H1 (cell line): ENCODE data around the gene CMIP. TPM values are rescaled to one million over a fixed set of nuclear protein-coding genes. Genes with fewer than 3 reads are reported as not detected.
A peak's percentile ranks its signal among the peaks of the same experiment; 100 is the strongest.

Experiments used
- CTCF ChIA-PET: fragments of 300-600 bp; sonication (Branson Sonifier 250); formaldehyde crosslinking; loops from one replicate; lab custom pipeline; 2021; ENCODE audit not compliant: partially characterized antibody; lab: Charles Lee
- POLR2A ChIA-PET: fragments of 300-600 bp; sonication (Branson Sonifier 250); formaldehyde crosslinking; loops from one replicate; lab custom pipeline; 2021; ENCODE audit warnings: inconsistent platforms; ENCODE audit not compliant: partially characterized antibody; lab: Charles Lee
- DNase-seq, 2 experiments: peaks; one replicate each; pipeline versions ENCODE4 v3.0.0 to v3.0.0-alpha.2; 2010 to 2022; ENCODE audit warnings: low spot score in 2 of 2, low read depth in 1 of 2, mixed read lengths in 1 of 2
- FAIRE-seq: peaks from 2 replicates; lab custom pipeline; 2011; peaks lifted over from hg19 to GRCh38; lab: Jason Lieb, UNC
- H2AFZ ChIP-seq: 2 replicates; pipeline ENCODE4 v1.8.1; 2012; ENCODE audit warnings: low read length, inconsistent platforms
- H2AK5ac ChIP-seq: 2 replicates; pipeline ENCODE4 v1.6.1; 2013; ENCODE audit warnings: low read depth, low read length
- H2BK120ac ChIP-seq: replicated peaks from 2 replicates; pipeline ENCODE3; 2013; ENCODE audit warnings: low read depth, low read length, inconsistent platforms
- H2BK12ac ChIP-seq: 2 replicates; pipeline ENCODE4 v1.6.1; 2013; ENCODE audit warnings: low read depth, low read length
- H2BK15ac ChIP-seq: 2 replicates; pipeline ENCODE4 v1.6.1; 2013; ENCODE audit warnings: low read length
- H2BK20ac ChIP-seq: 2 replicates; pipeline ENCODE4 v1.6.1; 2013; ENCODE audit warnings: low read length
- H2BK5ac ChIP-seq: 2 replicates; pipeline ENCODE4 v1.6.1; 2013; ENCODE audit warnings: low read depth, low read length
- H3K14ac ChIP-seq: 2 replicates; pipeline ENCODE4 v1.6.1; 2013; ENCODE audit warnings: inconsistent platforms; ENCODE audit not compliant: insufficient read length
- H3K18ac ChIP-seq: 2 replicates; pipeline ENCODE4 v1.6.1; 2013; ENCODE audit warnings: low read length; ENCODE audit errors: extremely low read depth
- H3K23ac ChIP-seq: 2 replicates; pipeline ENCODE4 v1.6.1; 2013; ENCODE audit warnings: inconsistent platforms; ENCODE audit not compliant: insufficient read length
- H3K23me2 ChIP-seq: 2 replicates; pipeline ENCODE4 v1.6.1; 2013; ENCODE audit warnings: low read depth, low read length
- H3K27ac ChIP-seq: 2 replicates; pipeline ENCODE4 v1.6.1; 2011; ENCODE audit warnings: low read depth, low read length, inconsistent platforms
- H3K27me3 ChIP-seq, 4 experiments: replicated peaks in 1 of 4; 1 replicate in 1 of 4; 2 replicates in 3 of 4; pipeline versions ENCODE4 v1.6.1 to v1.8.1; 2011 to 2013; ENCODE audit warnings: low read length in 3 of 4, mild to moderate bottlenecking in 3 of 4, inconsistent platforms in 2 of 4, mixed read lengths in 2 of 4, moderate library complexity in 1 of 4; ENCODE audit not compliant: control insufficient read depth in 3 of 4, insufficient read depth in 3 of 4; ENCODE audit errors: extremely low read depth in 1 of 4
- H3K36me3 ChIP-seq, 4 experiments: 2 replicates each; pipeline versions ENCODE4 v1.6.1 to v1.8.1; 2011 to 2013; ENCODE audit warnings: mild to moderate bottlenecking in 4 of 4, low read length in 3 of 4, moderate library complexity in 2 of 4, control low read depth in 1 of 4, inconsistent platforms in 1 of 4; ENCODE audit not compliant: insufficient read depth in 4 of 4, control insufficient read depth in 2 of 4
- H3K4ac ChIP-seq: replicated peaks from 2 replicates; pipeline ENCODE3; 2013; ENCODE audit warnings: low read length, low read depth, mixed read lengths, inconsistent platforms; ENCODE audit not compliant: insufficient read length
- H3K4me1 ChIP-seq, 4 experiments: replicated peaks in 1 of 4; 1 replicate in 1 of 4; 2 replicates in 3 of 4; pipeline versions ENCODE4 v1.6.1 to v1.8.1; 2011 to 2013; ENCODE audit warnings: low read length in 3 of 4, inconsistent platforms in 2 of 4, mixed read lengths in 1 of 4; ENCODE audit not compliant: insufficient read depth in 4 of 4, control insufficient read depth in 3 of 4
- H3K4me2 ChIP-seq, 2 experiments: 2 replicates each; pipeline versions ENCODE4 v1.6.1 to v1.8.1; 2011 to 2013; ENCODE audit warnings: low read depth in 2 of 2, low read length in 2 of 2, control low read depth in 1 of 2, inconsistent platforms in 1 of 2, mild to moderate bottlenecking in 1 of 2; ENCODE audit not compliant: insufficient read depth in 1 of 2
- H3K4me3 ChIP-seq, 4 experiments: fragments of 200-600, 300-600 bp in 1 of 4; sonication (generic), shearing (Covaris generic), sonication (Bioruptor Twin) in 1 of 4; 2 replicates each; pipeline versions ENCODE4 v1.5.1 to v1.8.1; 2011 to 2016; ENCODE audit warnings: low read length in 4 of 4, low read depth in 3 of 4, control low read depth in 2 of 4, inconsistent platforms in 2 of 4, mild to moderate bottlenecking in 2 of 4, mixed read lengths in 1 of 4, moderate library complexity in 1 of 4; ENCODE audit not compliant: insufficient read depth in 2 of 4; ENCODE audit errors: extremely low read depth in 1 of 4
- H3K56ac ChIP-seq: replicated peaks from 2 replicates; pipeline ENCODE3; 2013; ENCODE audit warnings: low read depth, mild to moderate bottlenecking, mixed read lengths, low read length, inconsistent platforms; ENCODE audit not compliant: insufficient read length
- H3K79me1 ChIP-seq: 2 replicates; pipeline ENCODE4 v1.6.1; 2013; ENCODE audit warnings: low read depth, low read length, control low read depth
- H3K79me2 ChIP-seq, 2 experiments: 2 replicates each; pipeline versions ENCODE4 v1.6.1 to v1.8.1; 2012 to 2013; ENCODE audit warnings: low read length in 2 of 2, mild to moderate bottlenecking in 2 of 2, inconsistent platforms in 1 of 2; ENCODE audit not compliant: insufficient read depth in 2 of 2, control insufficient read depth in 1 of 2
- H3K9ac ChIP-seq, 4 experiments: replicated peaks in 1 of 4; 1 replicate in 1 of 4; 2 replicates in 3 of 4; pipeline versions ENCODE4 v1.6.1 to v1.8.1; 2011 to 2013; ENCODE audit warnings: low read depth in 3 of 4, low read length in 3 of 4, control low read depth in 2 of 4, mild to moderate bottlenecking in 2 of 4, moderate library complexity in 2 of 4, inconsistent platforms in 1 of 4; ENCODE audit errors: extremely low read depth in 1 of 4
- H3K9me3 ChIP-seq, 2 experiments: 2 replicates each; pipeline versions ENCODE4 v1.6.1 to v1.8.1; 2012 to 2013; ENCODE audit warnings: mild to moderate bottlenecking in 2 of 2, moderate library complexity in 2 of 2, control low read depth in 1 of 2, inconsistent platforms in 1 of 2, low read depth in 1 of 2, low read length in 1 of 2, mixed read lengths in 1 of 2; ENCODE audit not compliant: insufficient read depth in 2 of 2
- H4K20me1 ChIP-seq, 2 experiments: replicated peaks in 1 of 2; 2 replicates each; pipeline versions ENCODE3 to v1.8.1; 2011 to 2013; ENCODE audit warnings: inconsistent platforms in 2 of 2, low read length in 2 of 2, mild to moderate bottlenecking in 1 of 2; ENCODE audit not compliant: insufficient read depth in 2 of 2, control insufficient read depth in 1 of 2
- H4K5ac ChIP-seq: 2 replicates; pipeline ENCODE4 v1.6.1; 2013; ENCODE audit warnings: low read length, low read depth, mixed read lengths, inconsistent platforms; ENCODE audit not compliant: insufficient read length
- H4K8ac ChIP-seq: 2 replicates; pipeline ENCODE4 v1.8.0; 2013; ENCODE audit warnings: mild to moderate bottlenecking, moderate library complexity, low read length, inconsistent platforms; ENCODE audit not compliant: insufficient read depth; ENCODE audit errors: extremely low read depth
- H4K91ac ChIP-seq: replicated peaks from 2 replicates; pipeline ENCODE3; 2013; ENCODE audit warnings: low read length, mixed read lengths, inconsistent platforms; ENCODE audit not compliant: insufficient read length
- CBX5 ChIP-seq: fragments of 300-800, 300-1000 bp; sonication (generic); IDR thresholded peaks from 2 replicates; pipeline ENCODE4 v1.7.1; 2016; ENCODE audit warnings: antibody characterized with exemption, low read length, low read depth
- CEBPB ChIP-seq: IDR thresholded peaks from 2 replicates; pipeline ENCODE4 v1.6.1; 2012; ENCODE audit warnings: low read depth, low read length
- CHD2 ChIP-seq: IDR thresholded peaks from 2 replicates; pipeline ENCODE4 v1.6.1; 2012; ENCODE audit warnings: low read length, improper control_type of control experiment
- EGR1 ChIP-seq: IDR thresholded peaks from 2 replicates; pipeline ENCODE4 v1.6.1; 2011; ENCODE audit warnings: low read depth, low read length, borderline replicate concordance
- GABPA ChIP-seq: IDR thresholded peaks from 2 replicates; pipeline ENCODE4 v1.6.1; 2011; ENCODE audit warnings: mild to moderate bottlenecking, low read length, moderate library complexity, borderline replicate concordance; ENCODE audit not compliant: insufficient read depth
- NANOG ChIP-seq: IDR thresholded peaks from 2 replicates; pipeline ENCODE4 v1.6.1; 2011; ENCODE audit warnings: low read length, low read depth, mild to moderate bottlenecking, inconsistent platforms; ENCODE audit not compliant: insufficient read depth, poor library complexity, severe bottlenecking
- SAP30 ChIP-seq: fragments of 300-600 bp; sonication (generic); IDR thresholded peaks from 2 replicates; pipeline ENCODE4 v1.7.1; 2012; ENCODE audit warnings: low read length, moderate library complexity, mild to moderate bottlenecking, inconsistent platforms; ENCODE audit not compliant: insufficient read depth, insufficient replicate concordance
- SIX5 ChIP-seq: IDR thresholded peaks from 2 replicates; pipeline ENCODE4 v1.6.1; 2011; ENCODE audit warnings: mild to moderate bottlenecking, low read depth, low read length
- SP4 ChIP-seq: IDR thresholded peaks from 2 replicates; pipeline ENCODE4 v1.6.1; 2012; ENCODE audit warnings: low read length, inconsistent platforms
- WGBS, 2 experiments: shearing (Covaris generic) in 1 of 2; methylation state at CpG; one replicate each; pipeline versions ENCODE4 v1.1.6 to v1.1.7; 2013 to 2015; ENCODE audit warnings: low lambda C conversion rate in 2 of 2, mixed read lengths in 2 of 2, inconsistent platforms in 1 of 2, low coverage in 1 of 2, missing lambda C conversion rate in 1 of 2; ENCODE audit not compliant: insufficient replicate concordance in 2 of 2, insufficient coverage in 1 of 2, insufficient read length in 1 of 2; ENCODE audit errors: extremely low coverage in 1 of 2, missing lambda C conversion rate in 1 of 2; 5-methylcytosine and 5-hydroxymethylcytosine counted together
- polyA plus RNA-seq, 7 experiments: library from polyadenylated mRNA; depleted of rRNA in 3 of 7; stranded (reverse) in 5 of 7; unstranded in 2 of 7; fragments of >200 nt in 5 of 7; fragments of 200-250 nt in 2 of 7; gene quantifications; 1 replicate in 5 of 7; 2 replicates in 1 of 7; 4 replicates in 1 of 7; pipeline versions ENCODE4 v1.2.1 to v1.2.3, GENCODE V29; 2011 to 2013; ENCODE audit warnings: missing spikeins in 2 of 7, mixed read lengths in 2 of 7
- total RNA-seq: library from RNA; stranded (reverse); fragmentation: NEBNext Ultra II Directional; extraction: Animal tissue kit (Norgen Biotek cat#: 25700); gene quantifications from 2 replicates; pipeline ENCODE4 v1.2.1, GENCODE V29; 2021

CMIP gene
- total and polyA plus RNA-seq, 2 of the 8 experiments (the other 6 are each of a cell fraction or from before 2014, with no cell fraction given) = 7.9 to 53.2 TPM

DNA sequence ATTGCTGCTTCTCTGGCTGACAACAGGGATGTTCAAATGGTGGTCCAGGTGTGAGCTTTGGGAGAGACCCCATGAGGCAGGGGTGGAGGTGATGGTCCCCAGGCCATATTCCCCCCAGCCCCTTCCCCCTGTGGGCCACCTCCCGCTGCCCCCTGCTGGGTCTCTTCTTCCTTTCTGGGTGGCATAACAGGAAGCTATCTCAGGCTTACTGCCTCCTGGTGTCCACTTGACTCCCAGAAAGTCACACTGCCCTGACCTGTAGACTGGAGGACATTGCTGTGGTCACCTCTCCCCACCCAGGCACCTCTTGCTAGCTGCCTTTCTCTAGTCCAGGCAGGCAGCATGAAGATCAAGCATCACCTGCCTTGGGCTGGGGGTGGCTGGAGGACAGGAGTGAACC lies 288.1 kb downstream of the CMIP start:
- H3K79me1 ChIP-seq = no peaks in the 10 kb centered on the region
- H3K9me3 ChIP-seq = no peaks in the 10 kb centered on the region
- no peak for TF ChIP-seq CEBPB
- no peak for TF ChIP-seq EGR1
- TF ChIP-seq SIX5 = no peak
- TF ChIP-seq GABPA = no peak
- no peak for TF ChIP-seq CHD2
- no peak for TF ChIP-seq CBX5
- TF ChIP-seq SAP30 = no peak
- no peak for TF ChIP-seq NANOG
- no peak for TF ChIP-seq SP4
- TF ChIP-seq, all 59 proteins: peak for 0
- H3K79me2 ChIP-seq = no peaks in the 10 kb centered on the region
- no peak overlapping the region for H2AK5ac ChIP-seq
- H2BK12ac ChIP-seq = 0 out of 2 replicates have a peak overlapping the region, but pooled peaks have one; percentile 14
- no peaks in the 10 kb centered on the region for H3K36me3 ChIP-seq
- no peaks in the 10 kb centered on the region for H3K27me3 ChIP-seq
- FAIRE-seq = no peak
- H3K14ac ChIP-seq = no peak overlapping the region
- no peak overlapping the region for H2BK5ac ChIP-seq
- ChIA-PET POLR2A (no interaction called here), CTCF (interaction anchor here (1.6 kb wide), 1 partner anchor 101 kb away, joined by 5 read pairs; no protein-coding TSS in a partner anchor)
- peaks cover 5% of the 10 kb centered on the region; the same call in 1 of the 2 replicates for H3K23me2 ChIP-seq
- no peak for DNase-seq
- no peak overlapping the region for H3K4me3 ChIP-seq
- H4K8ac ChIP-seq = no peak overlapping the region
- no peak overlapping the region for H3K4ac ChIP-seq
- peak overlapping the region; percentile 66 for H4K91ac ChIP-seq
- no peak overlapping the region for H2AFZ ChIP-seq
- H2BK20ac ChIP-seq = no peak overlapping the region
- H4K20me1 ChIP-seq = peaks cover 0 to 3% of the 10 kb centered on the region in 2 experiments
- no peak overlapping the region for H3K9ac ChIP-seq
- peak overlapping the region; percentile 88 for H2BK15ac ChIP-seq
- H4K5ac ChIP-seq = no peak overlapping the region
- H3K4me1 ChIP-seq = peaks cover 0 to 7% (median 4%) of the 10 kb centered on the region in 4 experiments; a peak in 5 of 7 replicates
- no peak overlapping the region for H2BK120ac ChIP-seq
- no peak overlapping the region for H3K27ac ChIP-seq
- WGBS, 2 experiments = 57% methylated on average over 1 of the region's 1 CpG; no CpG with 5 or more reads in 1 of the 2 experiments
- H3K4me2 ChIP-seq = no peak overlapping the region
- H3K23ac ChIP-seq = no peak overlapping the region
- no peak overlapping the region for H3K56ac ChIP-seq
- H3K18ac ChIP-seq = no peak overlapping the region; the same call in 1 of the 2 replicates
